Uterus (tissue), 4 donors: ENCODE measurements around the gene HELB. TPM values are rescaled to one million over a fixed set of nuclear protein-coding genes. Genes with fewer than 3 reads are reported as not detected.

Experiments used
- DNase-seq, 2 donors: peaks; one replicate each; pipeline ENCODE4 v3.0.0-alpha.2; 2019 to 2020
- H3K27ac ChIP-seq, 2 donors: fragments of 200-600 bp; sonication (generic); 1 replicate in 1 of 2; 2 replicates in 1 of 2; pipeline ENCODE4 v1.5.1; 2016 to 2018
- H3K27me3 ChIP-seq, 2 donors: fragments of 200-600 bp; sonication (generic); one replicate each; pipeline ENCODE4 v1.5.1; 2018 to 2019; ENCODE audit warnings: control low read depth in 1 of 2
- H3K36me3 ChIP-seq, 2 donors: fragments of 200-600 bp; sonication (generic); one replicate each; pipeline ENCODE4 v1.5.1; 2019; ENCODE audit warnings: control low read depth in 1 of 2
- H3K4me1 ChIP-seq, 2 donors: fragments of 200-600 bp; sonication (generic); one replicate each; pipeline ENCODE4 v1.5.1; 2018 to 2019; ENCODE audit warnings: control low read depth in 1 of 2
- H3K4me3 ChIP-seq, 2 donors: fragments of 200-600 bp; sonication (generic); 1 replicate in 1 of 2; 2 replicates in 1 of 2; pipeline ENCODE4 v1.5.1; 2018 to 2019; ENCODE audit warnings: mild to moderate bottlenecking in 1 of 2
- H3K9me3 ChIP-seq, 2 donors: fragments of 200-600 bp; sonication (generic); one replicate each; pipeline ENCODE4 v1.5.1; 2019; ENCODE audit warnings: control low read depth in 1 of 2
- CTCF ChIP-seq, 4 experiments: fragments of 200-600 bp in 2 of 4; fragments of 450-650 bp in 2 of 4; sonication (generic) in 2 of 4; IDR thresholded peaks; one replicate each; pipeline ENCODE4 v1.5.1; 2016 to 2019; ENCODE audit warnings: antibody characterized with exemption in 4 of 4, mild to moderate bottlenecking in 2 of 4, moderate library complexity in 1 of 4
- POLR2A ChIP-seq, 2 donors: fragments of 450-650 bp; IDR thresholded peaks; one replicate each; pipeline ENCODE4 v1.6.1; 2016; ENCODE audit warnings: antibody characterized with exemption in 2 of 2, mild to moderate bottlenecking in 1 of 2, moderate library complexity in 1 of 2
- intact Hi-C: fragments of 100-400 bp; cut with DNase I; formaldehyde crosslinking; loops from one replicate; pipeline ENCODE4 v1.15.1; 2023; ENCODE audit warnings: low total_unique reads
- total RNA-seq, 4 donors: library from RNA; depleted of rRNA in 3 of 4; stranded (reverse); fragments of >200 nt in 3 of 4; gene quantifications; one replicate each; pipeline versions ENCODE4 v1.1.0 to v1.2.4, GENCODE V29; 2014 to 2023
- donor health status: DM: yes; HTN: yes; CAD: no.

HELB gene
- total RNA-seq, 4 donors from 2014 or later, result 0.77 to 12.4 (median 6.1) TPM

DNA sequence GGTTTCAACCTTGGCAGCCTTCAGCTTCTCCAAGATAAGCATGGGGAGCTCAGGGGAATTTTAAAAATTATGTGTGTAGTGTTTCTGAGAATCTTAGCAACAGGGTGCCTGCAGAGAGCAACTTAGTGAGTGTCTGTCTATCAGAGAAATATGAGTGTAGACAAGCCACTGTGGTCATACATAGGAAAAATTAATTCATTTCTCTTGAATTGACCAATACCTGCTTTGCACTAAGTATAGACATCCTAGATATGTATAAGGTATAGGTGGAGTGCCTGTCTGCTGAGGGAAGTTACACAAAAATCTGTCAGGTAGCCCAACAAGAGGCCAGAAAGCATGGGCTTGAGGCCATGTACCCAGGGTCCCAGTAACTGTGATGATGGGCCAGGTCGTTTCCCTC lies 20.7 kb downstream of the HELB start:
- no peak overlapping the region for H3K4me3 ChIP-seq
- no peaks in the 10 kb centered on the region for H3K9me3 ChIP-seq
- no peaks in the 10 kb centered on the region for H3K36me3 ChIP-seq
- TF ChIP-seq POLR2A (IDR thresholded peaks at IDR 0.05) (no peak), CTCF (IDR thresholded peaks at IDR 0.05) (no peak)
- DNase-seq, result no peak
- no peaks in the 10 kb centered on the region for H3K27me3 ChIP-seq
- no peaks in the 10 kb centered on the region for H3K4me1 ChIP-seq
- intact Hi-C loops, result no loop called here
- H3K27ac ChIP-seq, result no peak overlapping the region

GRCh38 chr12:66329941-66330340 lies 27.6 kb downstream of the HELB start:
- H3K27ac ChIP-seq, result no peak overlapping the region
- no peaks in the 10 kb centered on the region for H3K27me3 ChIP-seq
- no peak overlapping the region for H3K4me3 ChIP-seq
- no peaks in the 10 kb centered on the region for H3K4me1 ChIP-seq
- H3K9me3 ChIP-seq, result no peaks in the 10 kb centered on the region
- no peaks in the 10 kb centered on the region for H3K36me3 ChIP-seq
- DNase-seq, result no peak
- intact Hi-C loops, result no loop called here
- no peak for TF ChIP-seq CTCF (IDR thresholded peaks at IDR 0.05)
- no peak for TF ChIP-seq POLR2A (IDR thresholded peaks at IDR 0.05)

DNA sequence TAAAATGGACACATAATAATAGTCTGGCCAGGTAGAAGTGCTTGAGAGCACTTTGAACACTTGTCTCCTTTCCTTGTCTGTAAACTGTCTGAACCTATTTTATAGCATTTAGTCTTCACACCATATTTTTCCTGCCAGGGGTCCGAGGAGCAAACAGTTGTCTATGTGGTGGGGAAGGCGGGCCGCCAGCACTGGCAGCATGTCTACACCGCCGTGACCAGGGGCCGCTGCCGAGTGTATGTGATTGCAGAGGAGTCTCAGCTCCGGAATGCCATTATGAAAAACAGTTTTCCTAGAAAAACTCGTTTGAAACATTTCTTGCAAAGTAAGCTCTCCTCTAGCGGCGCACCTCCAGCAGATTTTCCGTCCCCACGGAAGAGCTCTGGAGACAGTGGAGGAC lies 28.7 kb downstream of the HELB start:
- no peak for DNase-seq
- H3K4me3 ChIP-seq, result no peak overlapping the region
- no peaks in the 10 kb centered on the region for H3K9me3 ChIP-seq
- no peaks in the 10 kb centered on the region for H3K27me3 ChIP-seq
- H3K36me3 ChIP-seq, result no peaks in the 10 kb centered on the region
- no peak overlapping the region for H3K27ac ChIP-seq
- H3K4me1 ChIP-seq, result no peaks in the 10 kb centered on the region
- no peak for TF ChIP-seq CTCF (IDR thresholded peaks at IDR 0.05)
- intact Hi-C loops, result no loop called here

- Histone ChIP-seq H3K27me3 (no peaks in the 10 kb centered on the region), H3K9me3 (no peaks in the 10 kb centered on the region), H3K27ac (no peak overlapping the region), H3K36me3 (no peaks in the 10 kb centered on the region), H3K4me3 (no peak overlapping the region), H3K4me1 (no peaks in the 10 kb centered on the region)
- TF ChIP-seq CTCF (IDR thresholded peaks at IDR 0.05), result no peak
- TF ChIP-seq POLR2A (IDR thresholded peaks at IDR 0.05), result no peak
- intact Hi-C loops, result no loop called here
- DNase-seq, result no peak
Measured at GRCh38 chr12:66331814-66332213, 29.5 kb downstream of the HELB start.

- intact Hi-C loops, result no loop called here
- TF ChIP-seq POLR2A (IDR thresholded peaks at IDR 0.05) (no peak), CTCF (IDR thresholded peaks at IDR 0.05) (no peak)
- no peak overlapping the region for H3K4me3 ChIP-seq
Measured at GRCh38 chr12:66335746-66336145, 33.5 kb downstream of the HELB start.

More at GRCh38 chr12:66335746-66336145, 33.5 kb downstream of the HELB start:
- Histone ChIP-seq H3K9me3 (no peaks in the 10 kb centered on the region), H3K4me1 (no peaks in the 10 kb centered on the region), H3K27ac (no peak overlapping the region), H3K36me3 (no peaks in the 10 kb centered on the region), H3K27me3 (no peaks in the 10 kb centered on the region)
- DNase-seq, result no peak
